CD4-positive, alpha-beta T cell (primary cell): ENCODE data around the gene HBQ1. TPM values are rescaled to one million over a fixed set of nuclear protein-coding genes. Genes with fewer than 3 reads are reported as not detected.

Experiments
- ATAC-seq: fragments of 200-7000 bp; cut with Tn5 transposase; one replicate; pipeline ENCODE4 v1.10.0; 2022; ENCODE audit warnings: mild to moderate bottlenecking; ENCODE audit not compliant: poor library complexity
- CTCF ChIA-PET: fragments of 350-600 bp; sonication (Branson Sonifier 250); formaldehyde crosslinking; loops from one replicate; lab custom pipeline; 2021; ENCODE audit warnings: antibody characterized with exemption, inconsistent platforms; lab: Charles Lee
- POLR2A ChIA-PET: fragments of 350-600 bp; sonication (Branson Sonifier 250); formaldehyde crosslinking; loops from one replicate; lab custom pipeline; 2021; ENCODE audit warnings: antibody characterized with exemption, inconsistent platforms; lab: Charles Lee
- DNase-seq, 14 experiments: peaks; one replicate each; pipeline ENCODE4 v3.0.0-alpha.2; 2013 to 2020; ENCODE audit warnings: mixed read lengths in 2 of 14
- H3K27ac ChIP-seq, 2 donors: one replicate each; pipeline versions ENCODE4 v1.5.1 to v1.7.0; 2013; ENCODE audit warnings: low read length in 2 of 2, low read depth in 1 of 2, mild to moderate bottlenecking in 1 of 2
- H3K27me3 ChIP-seq, 2 experiments: 1 replicate in 1 of 2; 2 replicates in 1 of 2; pipeline versions ENCODE4 v1.6.1 to v1.7.0; 2013; ENCODE audit warnings: low read length in 2 of 2, control low read depth in 1 of 2, mild to moderate bottlenecking in 1 of 2, moderate library complexity in 1 of 2; ENCODE audit not compliant: insufficient read depth in 2 of 2, control insufficient read depth in 1 of 2
- H3K36me3 ChIP-seq: one replicate; pipeline ENCODE4 v1.6.1; 2013; ENCODE audit warnings: low read length, control low read depth; ENCODE audit not compliant: insufficient read depth
- H3K4me1 ChIP-seq: one replicate; pipeline ENCODE4 v1.6.1; 2013; ENCODE audit warnings: low read length, control low read depth; ENCODE audit not compliant: insufficient read depth
- H3K4me3 ChIP-seq: one replicate; pipeline ENCODE4 v1.5.1; 2013; ENCODE audit warnings: mild to moderate bottlenecking, low read length, moderate library complexity
- H3K9me3 ChIP-seq, 2 experiments: 1 replicate in 1 of 2; 2 replicates in 1 of 2; pipeline versions ENCODE4 v1.6.1 to v1.7.0; 2013; ENCODE audit warnings: low read length in 2 of 2, mild to moderate bottlenecking in 2 of 2, control low read depth in 1 of 2, moderate library complexity in 1 of 2; ENCODE audit not compliant: control insufficient read depth in 1 of 2, insufficient read depth in 1 of 2
- H3K27ac Mint-ChIP-seq: one replicate; pipeline ENCODE4 v1.8.0; 2020; ENCODE audit warnings: mixed read lengths
- H3K27me3 Mint-ChIP-seq: one replicate; pipeline ENCODE4 v1.8.0; 2021; ENCODE audit warnings: mixed read lengths
- H3K36me3 Mint-ChIP-seq: one replicate; pipeline ENCODE4 v1.8.0; 2021; ENCODE audit warnings: low read depth, mixed read lengths
- H3K4me1 Mint-ChIP-seq: one replicate; pipeline ENCODE4 v1.8.0; 2021; ENCODE audit warnings: low read depth, mixed read lengths
- H3K4me3 Mint-ChIP-seq: one replicate; pipeline ENCODE4 v1.8.0; 2020; ENCODE audit warnings: mild to moderate bottlenecking, mixed read lengths
- H3K9me3 Mint-ChIP-seq: one replicate; pipeline ENCODE4 v1.8.0; 2020; ENCODE audit warnings: mixed read lengths
- intact Hi-C, 2 experiments: fragments of 100-400 bp; cut with DNase I in 1 of 2; cut with micrococcal nuclease in 1 of 2; formaldehyde crosslinking; loops; one replicate each; pipeline versions ENCODE4 v1.15.1 to v1.9.0; 2023 to 2025; cut with DNase I, micrococcal nuclease
- total RNA-seq, 174 experiments: library from RNA in 2 of 174; stranded (reverse) in 2 of 174; gene quantifications; one replicate each; pipeline ENCODE4 v1.2.3 and lab custom pipeline; 2021 to 2026
- TF ChIP-seq, protein P1 (sequence below): fragments of 200-600 bp; IDR thresholded peaks from one replicate; pipeline ENCODE4 v1.8.0; 2022; ENCODE audit warnings: antibody characterized with exemption, mild to moderate bottlenecking

The HBQ1 gene
- total RNA-seq, 2 experiments from 2014 or later: not detected

DNA sequence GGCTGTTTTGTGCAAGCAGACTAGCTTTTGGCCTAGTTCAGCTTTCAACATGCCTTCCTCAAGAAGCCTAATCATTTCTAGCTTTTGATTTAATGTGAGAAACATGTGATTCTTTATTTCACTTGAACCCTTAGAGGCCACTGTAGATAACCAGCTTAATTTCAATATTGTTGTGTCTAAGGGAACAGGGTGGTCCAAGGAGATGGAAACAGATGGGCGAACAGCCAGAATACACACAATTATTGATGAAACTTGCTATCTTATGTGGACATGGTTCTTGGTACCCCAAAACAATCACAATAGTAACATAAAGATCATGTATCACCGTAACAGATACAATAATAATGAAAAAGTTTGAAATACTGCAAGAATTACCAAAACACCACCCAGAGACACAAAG, 46.5 kb upstream of the HBQ1 start:
- POLR2A ChIA-PET: no interaction called here
- Mint-ChIP-seq H3K9me3 (no peaks in the 10 kb centered on the region), H3K27me3 (no peaks in the 10 kb centered on the region), H3K27ac (no peak overlapping the region), H3K36me3 (peaks cover 18% of the 10 kb centered on the region), H3K4me3 (no peak overlapping the region), H3K4me1 (peaks cover 55% of the 10 kb centered on the region)
- Histone ChIP-seq H3K4me3 (no peak overlapping the region), H3K27ac (no peak overlapping the region), H3K4me1 (peaks cover 19% of the 10 kb centered on the region), H3K27me3 (no peaks in the 10 kb centered on the region), H3K36me3 (no peaks in the 10 kb centered on the region), H3K9me3 (no peaks in the 10 kb centered on the region)
- ATAC-seq (no peak), DNase-seq (no peak)
- intact Hi-C loops: no loop called here
- CTCF ChIA-PET: no interaction called here
- TF ChIP-seq, protein P1, sequence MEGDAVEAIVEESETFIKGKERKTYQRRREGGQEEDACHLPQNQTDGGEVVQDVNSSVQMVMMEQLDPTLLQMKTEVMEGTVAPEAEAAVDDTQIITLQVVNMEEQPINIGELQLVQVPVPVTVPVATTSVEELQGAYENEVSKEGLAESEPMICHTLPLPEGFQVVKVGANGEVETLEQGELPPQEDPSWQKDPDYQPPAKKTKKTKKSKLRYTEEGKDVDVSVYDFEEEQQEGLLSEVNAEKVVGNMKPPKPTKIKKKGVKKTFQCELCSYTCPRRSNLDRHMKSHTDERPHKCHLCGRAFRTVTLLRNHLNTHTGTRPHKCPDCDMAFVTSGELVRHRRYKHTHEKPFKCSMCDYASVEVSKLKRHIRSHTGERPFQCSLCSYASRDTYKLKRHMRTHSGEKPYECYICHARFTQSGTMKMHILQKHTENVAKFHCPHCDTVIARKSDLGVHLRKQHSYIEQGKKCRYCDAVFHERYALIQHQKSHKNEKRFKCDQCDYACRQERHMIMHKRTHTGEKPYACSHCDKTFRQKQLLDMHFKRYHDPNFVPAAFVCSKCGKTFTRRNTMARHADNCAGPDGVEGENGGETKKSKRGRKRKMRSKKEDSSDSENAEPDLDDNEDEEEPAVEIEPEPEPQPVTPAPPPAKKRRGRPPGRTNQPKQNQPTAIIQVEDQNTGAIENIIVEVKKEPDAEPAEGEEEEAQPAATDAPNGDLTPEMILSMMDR: no peak

DNA sequence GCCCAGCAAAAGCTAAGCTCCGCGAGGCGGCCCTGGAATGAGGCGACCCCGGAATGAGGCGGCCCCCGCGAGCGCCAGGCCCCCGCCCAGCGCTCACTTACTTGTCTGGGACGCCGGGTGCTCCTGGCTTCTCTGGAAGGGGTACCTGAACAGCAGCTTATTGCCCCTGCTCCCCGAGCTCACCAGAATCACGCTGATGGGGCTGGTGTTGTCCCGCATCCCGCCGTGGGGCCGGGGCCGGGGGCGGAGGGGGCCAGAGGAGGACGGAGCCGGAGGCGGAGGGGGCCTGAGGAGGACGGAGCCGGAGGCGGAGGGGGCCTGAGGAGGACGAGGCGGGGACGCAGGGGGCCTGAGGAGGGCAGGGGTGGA, 42.2 kb upstream of the HBQ1 start:
- H3K27ac ChIP-seq: peak overlapping the region in 1 of 2 donors; percentile 46
- DNase-seq: peak in 12 of 14 experiments; percentile 7 to 56 (median 20)
- CTCF ChIA-PET: interaction anchor here (1.1 to 1.5 kb wide), 2 partner anchors 31 to 72 kb away, joined by 3 to 5 read pairs; no protein-coding TSS in a partner anchor
- H3K4me1 ChIP-seq: peaks cover 17% of the 10 kb centered on the region
- H3K4me3 ChIP-seq: peak overlapping the region; percentile 66
- Mint-ChIP-seq H3K36me3 (peaks cover 5% of the 10 kb centered on the region), H3K27me3 (no peaks in the 10 kb centered on the region), H3K4me3 (peak overlapping the region; percentile 89), H3K9me3 (no peaks in the 10 kb centered on the region), H3K27ac (peak overlapping the region; percentile 95), H3K4me1 (peaks cover 25% of the 10 kb centered on the region)
- H3K36me3 ChIP-seq: no peaks in the 10 kb centered on the region
- TF ChIP-seq, protein P1: no peak
- no peaks in the 10 kb centered on the region for H3K27me3 ChIP-seq
- intact Hi-C loops: loop anchor here in 1 of 2 experiments (2.0 kb wide), 2 partner anchors 97 to 215 kb away; partner anchors contain the start of genes AXIN1 and FAM234A
- ATAC-seq: no peak
- H3K9me3 ChIP-seq: no peaks in the 10 kb centered on the region
- POLR2A ChIA-PET: interaction anchor here (1.0 kb wide), 1 partner anchor 10 kb away, joined by 3 read pairs; no protein-coding TSS in a partner anchor

DNA sequence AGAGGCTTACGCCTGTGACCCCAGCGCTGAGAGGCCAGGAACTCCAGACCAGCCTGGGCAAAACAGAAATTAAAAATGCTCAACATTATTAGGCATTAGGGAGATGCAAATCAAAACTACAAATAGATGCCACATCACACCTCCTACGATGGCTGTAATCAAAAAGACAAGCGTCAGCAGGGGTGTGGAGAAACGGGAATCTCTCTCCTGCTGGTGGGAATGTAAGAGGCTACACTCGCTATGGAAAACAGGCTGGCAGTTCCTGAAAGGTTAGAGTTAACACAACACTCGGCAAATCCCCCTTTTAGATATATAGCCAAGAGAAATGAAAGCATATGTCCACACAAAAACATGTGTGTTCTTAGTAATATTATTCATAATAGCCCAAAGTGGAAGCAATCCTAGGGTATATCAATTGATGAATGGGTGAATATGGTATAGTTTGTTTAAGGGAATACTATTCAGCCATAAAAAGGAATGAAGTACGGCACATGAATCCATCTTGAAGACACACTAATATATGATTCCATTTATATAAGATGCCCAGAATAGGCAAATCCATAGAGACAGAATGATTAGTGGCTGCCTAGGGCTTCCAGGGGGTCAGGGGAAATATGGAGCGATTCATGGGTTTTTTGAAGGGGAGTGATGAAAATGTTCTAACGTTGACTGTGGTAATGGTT, 39.9 kb upstream of the HBQ1 start:
- Mint-ChIP-seq H3K36me3 (no peaks in the 10 kb centered on the region), H3K4me3 (peak overlapping the region; percentile 68), H3K27ac (no peak overlapping the region), H3K27me3 (peaks cover 6% of the 10 kb centered on the region), H3K4me1 (peaks cover 11% of the 10 kb centered on the region), H3K9me3 (no peaks in the 10 kb centered on the region)
- H3K9me3 ChIP-seq: no peaks in the 10 kb centered on the region
- no peak for ATAC-seq
- H3K36me3 ChIP-seq: no peaks in the 10 kb centered on the region
- intact Hi-C loops: no loop called here
- CTCF ChIA-PET: no interaction called here
- no peak overlapping the region for H3K4me3 ChIP-seq
- TF ChIP-seq, protein P1: no peak
- H3K4me1 ChIP-seq: peaks cover 17% of the 10 kb centered on the region
- POLR2A ChIA-PET: no interaction called here
- H3K27ac ChIP-seq: no peak overlapping the region
- DNase-seq: no peak
- H3K27me3 ChIP-seq: peaks cover 0 to 2% of the 10 kb centered on the region in 2 experiments
